Measurements from ENCODE around the gene DIMT1. TPM values are rescaled to one million over a fixed set of nuclear protein-coding genes. Genes with fewer than 3 reads are reported as not detected.

Gene DIMT1
- 10 to 100 TPM; 24.8 to 28.8 TPM for total RNA-seq

GRCh38 chr5:62403411-62404250 is at the start of gene DIMT1:
Gene DIMT1, minus strand, starts transcription at chr5:62403905. Its CDS starts 133 bp downstream, at chr5:62403772.
- H3K36me3 Mint-ChIP-seq (ENCODE audit: low read depth) = peaks cover 22% of the 10 kb centered on the region
- H3K4me1 Mint-ChIP-seq (ENCODE audit: low read depth) = peaks cover 35% of the 10 kb centered on the region
- POLR2A ChIA-PET = interaction anchor here (0.6 to 3.2 kb wide), 13 partner anchors 9 to 180 kb away, joined by 3 to 44 read pairs (median 4); partner anchors contain the start of genes IPO11 and KIF2A
- DNase-seq (peak; percentile 97), ATAC-seq (peak; percentile 97)
- H3K27me3 Mint-ChIP-seq (ENCODE audit: low read depth) = no peaks in the 10 kb centered on the region
- H3K4me3 Mint-ChIP-seq = peak within 1 kb of the TSS; percentile 96
- no peaks in the 10 kb centered on the region for H3K9me3 Mint-ChIP-seq (ENCODE audit: insufficient read depth)
- peak within 1 kb of the TSS; percentile 93 for H3K27ac Mint-ChIP-seq
- CTCF ChIA-PET = interaction anchor here (0.6 to 4.6 kb wide), 12 partner anchors 9 to 179 kb away, joined by 3 to 24 read pairs (median 4); partner anchors contain the start of genes IPO11 and KIF2A

- CTCF ChIA-PET = interaction anchor here (3.0 kb wide), 1 partner anchor 10 kb away, joined by 20 read pairs; no protein-coding TSS in a partner anchor
- ATAC-seq (no peak), DNase-seq (no peak)
- H3K27me3 Mint-ChIP-seq (ENCODE audit: low read depth) = no peaks in the 10 kb centered on the region
- no peaks in the 10 kb centered on the region for H3K9me3 Mint-ChIP-seq (ENCODE audit: insufficient read depth)
- no peaks in the 10 kb centered on the region for H3K4me1 Mint-ChIP-seq (ENCODE audit: low read depth)
- no peak overlapping the region for H3K27ac Mint-ChIP-seq
- peaks cover 10% of the 10 kb centered on the region for H3K36me3 Mint-ChIP-seq (ENCODE audit: low read depth)
- POLR2A ChIA-PET = no interaction called here
- no peak overlapping the region for H3K4me3 Mint-ChIP-seq
Measured at GRCh38 chr5:62450259-62450658, 46.6 kb upstream of the DIMT1 start.

GRCh38 chr5:62448528-62448927 is 44.8 kb upstream of the DIMT1 start:
- ChIA-PET CTCF (interaction anchor here (1.5 kb wide), 1 partner anchor 11 kb away, joined by 10 read pairs; no protein-coding TSS in a partner anchor), POLR2A (no interaction called here)
- peaks cover 8% of the 10 kb centered on the region for H3K36me3 Mint-ChIP-seq (ENCODE audit: low read depth)
- no peak overlapping the region for H3K4me3 Mint-ChIP-seq
- DNase-seq = no peak
- H3K4me1 Mint-ChIP-seq (ENCODE audit: low read depth) = no peaks in the 10 kb centered on the region
- H3K27ac Mint-ChIP-seq = no peak overlapping the region
- H3K9me3 Mint-ChIP-seq (ENCODE audit: insufficient read depth) = no peaks in the 10 kb centered on the region
- no peaks in the 10 kb centered on the region for H3K27me3 Mint-ChIP-seq (ENCODE audit: low read depth)
- no peak for ATAC-seq

- DNase-seq (no peak), ATAC-seq (no peak)
- POLR2A ChIA-PET = interaction anchor here (0.5 to 1.1 kb wide), 2 partner anchors 9 to 415 kb away, joined by 3 read pairs; no protein-coding TSS in a partner anchor
- no peaks in the 10 kb centered on the region for H3K9me3 Mint-ChIP-seq (ENCODE audit: insufficient read depth)
- no peak overlapping the region for H3K4me3 Mint-ChIP-seq
- H3K4me1 Mint-ChIP-seq (ENCODE audit: low read depth) = peaks cover 9% of the 10 kb centered on the region
- H3K27ac Mint-ChIP-seq = no peak overlapping the region
- H3K36me3 Mint-ChIP-seq (ENCODE audit: low read depth) = peaks cover 6% of the 10 kb centered on the region
- no peaks in the 10 kb centered on the region for H3K27me3 Mint-ChIP-seq (ENCODE audit: low read depth)
- CTCF ChIA-PET = interaction anchor here (1.3 to 3.3 kb wide), 4 partner anchors 9 to 33 kb away, joined by 4 to 15 read pairs (median 6); no protein-coding TSS in a partner anchor
Measured at GRCh38 chr5:62432621-62433064, 28.9 kb upstream of the DIMT1 start.

GRCh38 chr5:62431735-62432620 is 28.3 kb upstream of the DIMT1 start:
- ATAC-seq = no peak
- ChIA-PET POLR2A (interaction anchor here (1.1 to 1.6 kb wide), 3 partner anchors 10 to 18 kb away, joined by 3 to 5 read pairs (median 3); no protein-coding TSS in a partner anchor), CTCF (interaction anchor here (1.3 to 3.3 kb wide), 5 partner anchors 8 to 34 kb away, joined by 4 to 15 read pairs (median 4); no protein-coding TSS in a partner anchor)
- no peak overlapping the region for H3K4me3 Mint-ChIP-seq
- H3K4me1 Mint-ChIP-seq (ENCODE audit: low read depth) = peaks cover 9% of the 10 kb centered on the region
- H3K36me3 Mint-ChIP-seq (ENCODE audit: low read depth) = peaks cover 4% of the 10 kb centered on the region
- H3K9me3 Mint-ChIP-seq (ENCODE audit: insufficient read depth) = no peaks in the 10 kb centered on the region
- DNase-seq = no peak
- no peaks in the 10 kb centered on the region for H3K27me3 Mint-ChIP-seq (ENCODE audit: low read depth)
- H3K27ac Mint-ChIP-seq = no peak overlapping the region

DNA sequence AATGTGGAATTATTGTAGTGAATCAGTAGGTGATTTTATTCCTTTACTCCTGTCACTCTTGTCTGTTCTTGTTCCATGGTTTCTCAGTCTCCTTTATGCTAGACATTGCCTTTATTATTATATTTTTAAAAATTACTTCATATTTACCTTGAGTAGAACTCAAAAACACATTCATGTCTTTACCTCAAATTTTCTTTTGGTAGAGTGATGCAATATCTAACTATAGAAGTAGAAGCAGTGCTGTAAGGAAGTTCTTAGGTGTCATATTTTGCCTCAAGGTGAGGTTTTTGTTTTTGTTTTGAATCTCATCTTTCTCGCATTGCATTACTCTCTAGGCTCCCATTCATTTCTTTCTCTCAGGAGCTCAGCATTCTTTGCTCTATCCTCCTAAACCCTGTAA is 21.1 kb upstream of the DIMT1 start:
- POLR2A ChIA-PET = no interaction called here
- no peak for ATAC-seq
- peaks cover 2% of the 10 kb centered on the region for H3K4me1 Mint-ChIP-seq (ENCODE audit: low read depth)
- no peak for DNase-seq
- H3K9me3 Mint-ChIP-seq (ENCODE audit: insufficient read depth) = no peaks in the 10 kb centered on the region
- H3K4me3 Mint-ChIP-seq = no peak overlapping the region
- no peak overlapping the region for H3K27ac Mint-ChIP-seq
- CTCF ChIA-PET = no interaction called here
- H3K27me3 Mint-ChIP-seq (ENCODE audit: low read depth) = no peaks in the 10 kb centered on the region
- peaks cover 4% of the 10 kb centered on the region for H3K36me3 Mint-ChIP-seq (ENCODE audit: low read depth)

- Mint-ChIP-seq H3K27me3 (ENCODE audit: low read depth) (no peaks in the 10 kb centered on the region), H3K4me3 (no peak overlapping the region), H3K36me3 (ENCODE audit: low read depth) (peaks cover 6% of the 10 kb centered on the region), H3K9me3 (ENCODE audit: insufficient read depth) (no peaks in the 10 kb centered on the region), H3K27ac (no peak overlapping the region), H3K4me1 (ENCODE audit: low read depth) (peaks cover 2% of the 10 kb centered on the region)
- DNase-seq = no peak
- ATAC-seq = no peak
- CTCF ChIA-PET = no interaction called here
- POLR2A ChIA-PET = interaction anchor here (0.9 kb wide), 1 partner anchor 10 kb away, joined by 3 read pairs; no protein-coding TSS in a partner anchor
Measured at GRCh38 chr5:62421414-62421813, 17.7 kb upstream of the DIMT1 start.

DNA sequence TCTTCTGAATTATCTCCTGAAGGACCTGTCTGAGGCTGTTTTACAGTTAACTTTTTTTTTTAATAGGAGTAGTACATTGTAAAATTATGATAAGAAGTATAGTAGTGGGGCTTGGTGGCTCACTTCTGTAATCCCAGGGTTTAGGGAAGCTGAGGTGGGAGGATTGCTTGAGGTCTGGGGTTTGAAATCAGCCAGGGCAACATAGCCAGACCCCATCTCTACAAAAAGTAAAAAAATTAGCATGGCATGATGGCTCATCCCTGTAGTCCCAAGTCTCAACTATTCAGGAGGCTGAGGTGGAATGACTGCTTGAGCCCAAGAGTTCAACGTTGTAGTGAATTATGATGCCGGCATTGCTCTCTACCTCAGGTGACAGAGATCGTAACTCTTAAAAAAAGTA is 15.9 kb upstream of the DIMT1 start:
- no peak overlapping the region for H3K4me3 Mint-ChIP-seq
- DNase-seq (no peak), ATAC-seq (no peak)
- POLR2A ChIA-PET = no interaction called here
- no peak overlapping the region for H3K27ac Mint-ChIP-seq
- CTCF ChIA-PET = no interaction called here
- H3K4me1 Mint-ChIP-seq (ENCODE audit: low read depth) = peaks cover 5% of the 10 kb centered on the region
- peaks cover 2% of the 10 kb centered on the region for H3K36me3 Mint-ChIP-seq (ENCODE audit: low read depth)
- no peaks in the 10 kb centered on the region for H3K9me3 Mint-ChIP-seq (ENCODE audit: insufficient read depth)
- no peaks in the 10 kb centered on the region for H3K27me3 Mint-ChIP-seq (ENCODE audit: low read depth)

- ATAC-seq (no peak), DNase-seq (no peak)
- no peaks in the 10 kb centered on the region for H3K9me3 Mint-ChIP-seq (ENCODE audit: insufficient read depth)
- H3K4me3 Mint-ChIP-seq = no peak overlapping the region
- H3K27me3 Mint-ChIP-seq (ENCODE audit: low read depth) = no peaks in the 10 kb centered on the region
- POLR2A ChIA-PET = interaction anchor here (0.5 kb wide), 1 partner anchor 73 kb away, joined by 4 read pairs; no protein-coding TSS in a partner anchor
- H3K36me3 Mint-ChIP-seq (ENCODE audit: low read depth) = peaks cover 2% of the 10 kb centered on the region
- H3K4me1 Mint-ChIP-seq (ENCODE audit: low read depth) = peaks cover 15% of the 10 kb centered on the region
- CTCF ChIA-PET = no interaction called here
- H3K27ac Mint-ChIP-seq = no peak overlapping the region
Measured at GRCh38 chr5:62418462-62419076, 14.9 kb upstream of the DIMT1 start.

GRCh38 chr5:62413711-62414110 is 10.0 kb upstream of the DIMT1 start:
- peak overlapping the region; percentile 92 for H3K27ac Mint-ChIP-seq
- no peak for DNase-seq
- ChIA-PET CTCF (interaction anchor here (1.1 to 4.2 kb wide), 5 partner anchors 10 to 190 kb away, joined by 3 to 15 read pairs (median 4); partner anchors contain the start of gene DIMT1), POLR2A (interaction anchor here (0.9 to 3.4 kb wide), 2 partner anchors 11 to 18 kb away, joined by 5 to 44 read pairs; partner anchors contain the start of gene DIMT1)
- H3K4me3 Mint-ChIP-seq = peak overlapping the region; percentile 85
- H3K36me3 Mint-ChIP-seq (ENCODE audit: low read depth) = no peaks in the 10 kb centered on the region
- H3K27me3 Mint-ChIP-seq (ENCODE audit: low read depth) = no peaks in the 10 kb centered on the region
- H3K4me1 Mint-ChIP-seq (ENCODE audit: low read depth) = peaks cover 28% of the 10 kb centered on the region
- no peaks in the 10 kb centered on the region for H3K9me3 Mint-ChIP-seq (ENCODE audit: insufficient read depth)
- no peak for ATAC-seq
